RCC 7860 (cell line): ENCODE results near the gene DPEP2NB.
"Not testable (repeated sequence)": the region's sequence is repeated elsewhere in the genome, so short reads cannot be mapped to it uniquely, and the experiment has no call there.

Source experiments
- DNase-seq: peaks from one replicate; pipeline ENCODE4 v3.0.0-alpha.2; 2015; ENCODE audit warnings: low spot score
- FAIRE-seq: peaks from 2 replicates; lab custom pipeline; 2012; peaks lifted over from hg19 to GRCh38; lab: Jason Lieb, UNC

Gene DPEP2NB

DNA sequence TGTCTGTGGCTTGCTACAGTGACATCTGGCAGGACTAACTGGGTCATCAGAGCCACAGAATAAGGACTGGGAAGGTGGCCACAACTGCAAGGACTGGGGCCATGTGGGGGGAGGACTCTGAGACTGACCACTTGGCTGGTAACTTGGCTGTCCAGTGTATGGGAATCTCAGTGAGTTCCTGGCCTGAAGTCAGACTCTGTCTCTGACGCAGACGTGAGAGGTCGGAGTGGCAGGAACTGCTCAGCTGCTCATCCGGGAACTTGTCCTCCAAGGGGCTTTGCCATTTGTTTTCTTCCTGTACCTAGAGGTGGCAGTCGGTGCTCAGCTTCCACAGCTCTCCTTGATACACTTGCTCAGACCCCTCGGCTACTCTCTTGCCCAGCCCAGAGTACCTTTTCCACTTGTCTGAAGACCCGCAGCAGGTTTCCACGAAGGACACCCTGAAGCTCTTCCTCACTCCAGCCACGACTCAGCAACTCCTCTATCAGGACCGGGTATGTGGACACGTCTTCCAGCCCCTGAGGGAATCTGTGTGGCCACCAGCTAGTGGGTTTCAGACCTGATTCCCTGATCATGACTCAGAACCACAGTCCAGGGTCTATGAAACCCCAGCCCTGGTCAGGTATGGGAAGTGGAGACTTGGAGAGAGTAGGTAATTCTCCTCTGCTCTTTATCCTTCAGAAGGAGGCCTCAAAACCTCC, 28.1 kb downstream of the DPEP2NB start:
- no peak for FAIRE-seq
- DNase-seq, result no peak

DNA sequence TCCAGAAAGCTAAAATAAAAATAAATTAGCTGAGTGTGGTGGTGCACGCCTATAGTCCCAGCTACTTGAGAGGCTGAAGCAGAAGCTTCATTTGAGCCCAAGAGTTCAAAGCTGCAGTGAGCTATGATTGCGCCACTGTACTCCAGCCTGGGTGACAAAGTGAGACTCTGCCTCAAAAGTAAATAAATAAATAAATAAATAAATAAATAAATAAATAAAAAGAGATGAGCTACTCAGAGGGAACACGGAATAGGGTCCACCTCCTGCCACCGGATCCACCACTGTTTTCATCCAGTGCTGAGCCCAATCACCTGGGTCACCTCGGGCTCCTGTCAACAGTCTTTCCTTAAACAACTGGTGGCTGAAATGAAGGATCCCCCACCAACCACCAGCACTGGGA, 28.8 kb downstream of the DPEP2NB start:
- DNase-seq (no peak), FAIRE-seq (no peak)

DNA sequence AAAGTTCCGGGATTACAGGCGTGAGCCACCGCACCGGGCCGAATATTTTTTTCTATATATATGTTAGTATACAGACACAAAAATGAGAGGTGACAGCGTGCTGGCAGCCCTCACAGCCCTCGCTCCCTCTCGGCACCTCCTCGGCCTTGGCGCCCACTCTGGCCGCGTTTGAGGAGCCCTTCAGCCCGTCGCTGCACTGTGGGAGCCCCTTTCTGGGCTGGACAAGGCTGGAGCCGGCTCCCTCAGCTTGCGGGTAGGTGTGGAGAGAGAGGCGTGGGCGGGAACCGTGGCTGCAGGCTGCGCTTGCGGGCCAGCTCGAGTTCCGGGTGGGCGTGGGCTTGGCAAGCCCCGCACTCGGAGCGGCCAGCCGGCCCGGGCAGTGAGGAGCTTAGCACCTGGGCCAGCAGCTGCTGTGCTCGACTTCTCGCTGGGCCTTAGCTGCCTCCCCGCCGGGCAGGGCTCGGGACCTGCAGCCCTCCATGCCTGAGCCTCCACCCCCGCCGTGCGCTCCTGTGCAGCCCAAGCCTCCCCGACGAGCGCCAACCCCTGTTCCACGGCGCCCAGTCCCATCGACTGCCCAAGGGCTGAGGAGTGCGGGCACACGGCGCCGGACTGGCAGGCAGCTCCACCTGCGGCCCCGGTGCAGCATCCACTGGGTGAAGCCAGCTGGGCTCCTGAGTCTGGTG, 33.6 kb downstream of the DPEP2NB start:
- DNase-seq (no peak), FAIRE-seq (no peak)

DNA sequence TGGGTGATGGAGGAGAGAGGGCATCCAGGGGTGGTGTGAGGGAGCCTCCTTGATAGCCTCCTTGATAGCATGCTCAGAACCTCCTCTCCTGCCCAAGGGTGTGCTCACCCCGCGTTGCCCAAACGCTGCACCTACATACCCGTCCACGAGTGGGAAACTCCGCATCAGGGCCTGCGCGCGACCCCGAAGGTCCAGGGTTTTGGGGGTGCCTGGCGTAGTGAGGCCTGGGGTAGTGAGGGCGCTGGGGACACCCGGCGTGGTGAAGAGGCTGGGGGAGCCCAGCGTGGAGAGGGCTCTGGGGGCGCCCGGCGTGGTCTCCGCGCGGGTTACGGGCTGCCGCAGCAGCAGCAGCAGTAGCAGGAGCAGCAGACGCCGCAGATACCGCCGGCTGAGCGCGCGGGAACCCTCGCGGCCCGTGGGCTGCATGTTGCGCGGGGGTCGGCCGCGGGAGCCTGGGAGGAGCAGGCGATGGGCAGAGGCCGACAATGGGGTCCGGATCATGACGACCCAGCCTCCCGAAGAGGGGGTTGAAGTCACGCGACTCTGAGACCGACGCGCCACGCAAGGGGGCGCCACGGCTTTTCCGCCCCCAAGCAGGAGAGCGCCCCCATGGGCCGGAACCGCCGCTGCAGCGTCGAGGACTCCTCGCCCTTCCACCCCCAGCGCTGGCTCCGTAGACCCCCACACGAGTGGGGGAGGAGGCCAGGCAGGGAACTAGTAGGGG, 35.6 kb downstream of the DPEP2NB start, which contains the start of gene DPEP3:
Gene DPEP3, minus strand, starts transcription at position 545 of the 724 bp plus-strand sequence. Its CDS starts 119 bp downstream, at position 426.
- FAIRE-seq (no peak), DNase-seq (no peak)

DNA sequence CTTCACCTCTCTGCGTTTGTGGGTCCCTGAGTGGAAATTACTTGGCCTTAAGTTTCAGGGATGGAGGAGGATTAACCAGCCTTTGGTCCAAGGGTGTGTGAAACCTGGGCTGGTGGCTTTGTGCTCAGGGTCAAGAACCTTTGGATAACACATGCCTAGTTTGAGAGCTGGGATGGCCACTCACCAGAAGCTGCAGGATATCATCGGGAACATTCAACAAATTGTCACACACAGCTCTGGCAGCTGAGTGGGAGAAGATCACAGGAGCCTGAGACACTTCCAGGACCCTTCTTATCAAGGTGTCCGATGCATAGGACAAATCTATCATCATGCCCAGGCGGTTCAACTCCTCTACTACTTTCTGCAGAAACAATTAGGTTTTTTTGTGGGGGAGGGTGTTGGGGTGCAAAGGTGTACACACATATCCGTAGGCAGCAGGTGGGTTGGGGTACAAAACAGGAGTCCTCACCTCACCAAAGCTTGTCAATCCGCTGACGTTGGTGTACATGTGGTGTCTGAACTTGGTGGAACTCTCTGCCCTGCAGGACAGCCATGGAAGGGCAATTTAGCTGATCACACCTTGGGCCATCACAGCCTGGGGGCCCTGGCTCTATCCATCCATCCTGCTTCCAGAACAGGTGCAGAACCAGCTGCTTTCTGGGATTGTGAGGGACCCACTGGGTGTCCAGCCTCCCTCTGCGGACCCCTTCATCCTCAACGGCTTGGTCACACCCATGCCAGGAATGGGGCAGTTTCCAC, 38.1 kb downstream of the DPEP2NB start:
- no peak for DNase-seq
- no peak for FAIRE-seq

DNA sequence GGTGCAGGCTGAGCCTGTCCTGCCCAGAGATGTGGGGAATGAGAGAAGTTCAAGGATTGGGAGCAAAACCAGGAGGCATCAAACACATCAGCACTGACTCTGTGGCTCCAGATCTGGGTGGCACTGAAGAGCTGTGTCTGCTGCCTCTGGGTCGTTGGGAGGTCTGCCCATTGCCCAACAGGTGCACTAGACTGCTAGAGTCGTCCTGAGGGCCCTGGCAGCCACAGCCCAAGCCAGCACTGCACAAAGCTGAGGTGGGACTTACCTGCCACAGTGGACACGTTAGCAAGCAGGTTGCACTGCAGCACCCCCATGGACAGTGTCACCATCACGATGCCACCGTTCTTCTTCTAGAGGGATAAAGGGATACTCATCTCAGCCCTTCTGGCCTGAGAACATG, 38.7 kb downstream of the DPEP2NB start:
- FAIRE-seq, result no peak
- no peak for DNase-seq

DNA sequence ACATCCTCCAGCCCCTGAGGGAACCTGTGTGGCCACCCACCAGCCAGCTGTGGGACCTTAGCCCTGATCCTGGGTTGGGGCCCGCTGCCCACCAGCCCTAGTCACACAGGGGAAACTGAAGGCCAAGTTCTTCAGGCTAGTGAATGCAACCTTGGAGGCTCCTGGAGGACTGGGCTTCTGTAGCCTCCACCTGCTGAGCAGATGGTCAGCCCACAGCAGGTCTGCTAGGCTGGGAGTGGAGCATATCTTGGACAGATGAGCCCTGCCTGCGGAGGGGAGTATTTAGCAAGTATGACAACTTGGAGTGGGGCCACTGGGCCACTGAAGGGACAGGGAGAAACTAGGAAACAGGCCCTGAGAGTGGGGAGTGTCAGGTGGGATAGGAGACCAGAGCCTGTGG, 39.5 kb downstream of the DPEP2NB start:
- no peak for DNase-seq
- FAIRE-seq, result no peak

DNA sequence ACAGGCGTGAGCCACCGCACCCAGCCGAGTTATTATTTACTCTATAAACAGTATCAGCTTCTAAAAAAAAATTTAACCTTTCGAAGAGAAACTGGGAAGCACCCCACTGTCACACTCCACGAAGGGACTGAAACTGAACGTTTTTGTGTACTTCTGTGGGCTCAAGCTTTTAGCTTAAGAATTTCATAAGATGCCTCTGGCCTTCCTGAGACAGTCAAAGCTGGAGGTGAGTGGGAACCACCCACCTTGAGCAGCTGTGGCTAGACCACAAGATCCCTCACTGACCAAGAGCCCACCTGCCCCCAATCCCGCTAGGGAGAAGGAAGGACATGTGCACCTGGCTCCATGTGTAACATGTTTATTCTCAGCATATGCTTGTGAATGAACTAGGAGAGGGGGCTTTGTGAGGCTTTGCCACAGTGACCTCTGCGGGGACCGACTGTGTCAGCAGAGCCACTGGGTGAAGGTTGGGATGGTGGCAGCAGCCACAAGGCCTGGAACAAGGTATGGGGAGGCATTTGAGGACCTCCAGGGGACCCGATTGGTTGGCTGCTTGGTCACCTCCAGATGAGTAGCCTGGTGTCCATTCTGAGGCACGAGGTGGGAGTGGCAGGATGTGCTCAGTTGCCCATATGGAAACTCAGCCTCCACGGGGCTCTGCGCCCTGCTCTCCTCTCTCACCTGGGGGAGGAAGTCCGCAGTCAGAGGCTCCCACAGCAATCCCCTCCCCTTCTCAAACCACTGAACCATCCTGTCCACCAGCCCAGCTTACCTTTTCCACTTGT, 40.2 kb downstream of the DPEP2NB start:
- FAIRE-seq (no peak), DNase-seq (no peak)

DNA sequence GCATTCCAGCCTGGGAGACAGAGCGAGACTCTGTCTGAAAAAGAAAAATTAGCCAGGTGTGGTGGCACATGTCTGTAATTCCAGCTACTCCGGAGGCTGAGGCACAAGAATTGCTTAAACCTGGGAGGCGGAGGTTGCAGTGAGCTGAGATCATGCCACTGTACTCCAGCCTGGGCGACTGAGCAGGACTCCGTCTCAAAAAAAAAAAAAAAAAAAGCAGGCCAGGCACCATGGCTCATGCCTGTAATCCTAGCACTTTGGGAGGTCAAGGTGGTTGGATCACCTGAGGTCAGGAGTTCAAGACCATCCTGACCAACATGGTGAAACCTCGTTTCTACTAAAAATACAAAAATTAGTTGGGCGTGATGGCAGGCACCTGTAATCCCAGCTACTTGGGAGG, 43.4 kb downstream of the DPEP2NB start:
- FAIRE-seq, DNase-seq: not testable (repeated sequence)

DNA sequence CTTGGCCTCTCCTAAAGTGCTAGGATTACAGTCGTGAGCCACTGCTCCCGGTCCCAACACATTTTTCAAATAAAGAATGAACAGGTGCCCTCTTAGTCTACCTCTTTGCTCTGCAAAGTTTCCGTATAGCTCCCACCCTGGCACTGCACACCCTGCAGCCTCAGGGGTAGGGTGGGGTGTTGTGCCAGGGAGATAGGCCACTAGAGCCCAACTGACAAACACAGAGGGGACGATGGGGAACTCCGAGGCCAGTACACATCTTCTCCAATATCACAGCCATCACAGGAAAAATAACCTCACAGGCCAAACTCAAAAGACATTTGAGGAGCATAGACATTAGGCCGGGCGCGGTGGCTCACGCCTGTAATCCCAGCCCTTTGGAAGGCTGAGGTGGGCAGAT, 44.6 kb downstream of the DPEP2NB start:
- FAIRE-seq, result no peak
- no peak for DNase-seq

DNA sequence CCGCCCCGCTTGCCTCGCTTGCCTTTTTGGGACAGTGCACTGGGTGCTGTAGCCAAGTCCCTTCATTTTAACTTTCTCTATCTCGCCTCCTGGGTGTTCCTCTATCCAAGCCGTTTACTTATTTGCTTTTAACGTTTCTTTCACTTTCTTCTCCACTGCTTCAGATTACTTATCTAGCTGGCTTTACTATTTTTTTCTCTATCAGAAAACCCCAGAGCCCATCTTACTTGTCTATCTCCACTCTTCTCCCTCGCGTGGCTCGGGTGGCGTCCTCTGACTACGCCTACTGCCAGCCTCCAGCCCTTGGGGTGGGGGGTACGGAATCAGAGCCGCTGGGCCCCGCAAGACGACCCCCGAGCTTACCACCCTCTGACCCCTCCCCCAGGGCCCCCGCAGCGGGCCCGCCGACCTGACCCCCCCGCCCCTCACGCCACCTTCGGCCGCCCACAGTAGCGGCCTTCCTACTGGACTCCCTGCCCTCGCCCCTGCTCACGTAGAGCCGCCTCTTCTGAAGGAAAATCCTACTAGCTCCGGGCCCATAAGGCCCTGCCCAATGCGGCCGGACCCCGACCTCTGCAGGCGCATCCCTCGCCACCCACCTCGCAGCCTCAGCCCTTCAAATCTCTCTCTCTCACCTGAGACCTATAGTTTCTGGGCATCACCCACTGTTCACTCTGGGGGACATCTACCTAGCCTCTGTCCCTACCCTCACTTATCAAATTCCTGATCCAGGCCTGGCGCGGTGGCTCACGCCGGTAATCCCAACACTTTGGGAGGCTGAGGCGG, 46.3 kb downstream of the DPEP2NB start:
- FAIRE-seq, result no peak

DNA sequence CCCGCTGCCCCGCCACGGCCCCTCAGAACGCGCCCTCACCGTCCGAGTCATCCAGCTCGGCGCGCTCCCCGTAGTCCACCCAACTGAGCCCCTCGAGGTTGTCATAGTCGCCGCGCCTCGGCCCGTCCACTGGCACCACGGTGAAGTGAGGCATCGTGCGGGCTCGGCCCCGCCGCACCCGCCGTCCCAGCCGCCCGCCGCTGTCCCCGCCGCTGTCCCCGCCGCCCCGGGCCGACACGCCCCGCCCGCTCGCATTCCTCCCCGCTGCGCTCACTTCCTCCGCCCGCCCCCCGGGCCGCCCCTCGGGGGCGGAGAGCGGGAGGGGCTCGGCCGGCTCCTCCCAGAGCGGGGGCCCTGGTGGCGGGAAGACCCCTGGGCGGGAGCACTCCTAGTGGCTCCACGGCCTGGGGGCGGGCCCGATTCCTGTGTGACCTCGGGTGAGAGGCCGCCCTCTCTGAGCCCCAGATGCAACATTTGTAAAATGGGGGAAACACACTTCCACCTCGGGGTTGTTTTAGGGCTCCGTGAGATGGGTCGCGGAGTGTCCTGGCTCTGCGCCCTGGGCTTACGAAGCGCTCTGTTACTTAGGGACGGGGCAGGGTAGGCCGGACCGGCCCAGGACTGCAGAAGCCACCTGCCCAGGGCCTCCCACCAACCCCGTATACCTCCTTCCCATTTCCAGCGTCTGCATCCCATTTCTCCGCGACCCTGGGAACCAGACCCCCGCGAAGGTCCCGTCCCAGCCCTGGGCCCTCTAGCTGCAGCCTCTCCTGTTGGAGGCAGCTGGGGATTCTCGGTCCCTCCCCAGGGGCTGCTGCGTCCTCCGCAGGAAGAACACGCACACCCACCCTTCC, 47.1 kb downstream of the DPEP2NB start, which contains the start of gene SLC12A4:
Gene SLC12A4, minus strand, starts transcription at position 238 of the 854 bp plus-strand sequence. Its CDS starts 84 bp downstream, at position 154.
- DNase-seq (peak; percentile 46), FAIRE-seq (no peak)

More for the DNA sequence above, 46.3 kb downstream of the DPEP2NB start:
- DNase-seq, result no peak

DNA sequence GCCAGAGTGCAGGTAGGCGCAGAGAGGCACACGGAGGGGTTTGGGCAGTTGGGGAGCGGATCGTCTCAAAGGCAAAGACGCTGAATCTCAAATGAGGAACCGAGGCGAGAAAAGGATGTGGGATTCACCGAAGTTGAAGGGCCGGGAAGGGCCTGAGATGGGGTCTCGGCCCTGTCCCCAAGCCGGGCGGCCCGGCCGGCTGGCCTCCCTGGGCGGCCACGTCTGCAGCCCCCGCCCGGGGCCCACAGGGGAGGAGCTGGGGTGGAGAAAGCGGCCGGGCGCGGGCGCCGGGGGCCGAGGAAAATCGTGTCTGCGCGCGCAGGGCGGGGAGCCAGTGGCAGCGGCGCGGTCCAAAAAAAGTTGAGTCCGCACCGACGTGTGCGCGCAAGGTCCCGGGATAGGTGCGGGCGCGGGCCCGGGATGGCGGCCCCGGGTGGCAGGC, 47.7 kb downstream of the DPEP2NB start:
- FAIRE-seq, result no peak
- no peak for DNase-seq

DNA sequence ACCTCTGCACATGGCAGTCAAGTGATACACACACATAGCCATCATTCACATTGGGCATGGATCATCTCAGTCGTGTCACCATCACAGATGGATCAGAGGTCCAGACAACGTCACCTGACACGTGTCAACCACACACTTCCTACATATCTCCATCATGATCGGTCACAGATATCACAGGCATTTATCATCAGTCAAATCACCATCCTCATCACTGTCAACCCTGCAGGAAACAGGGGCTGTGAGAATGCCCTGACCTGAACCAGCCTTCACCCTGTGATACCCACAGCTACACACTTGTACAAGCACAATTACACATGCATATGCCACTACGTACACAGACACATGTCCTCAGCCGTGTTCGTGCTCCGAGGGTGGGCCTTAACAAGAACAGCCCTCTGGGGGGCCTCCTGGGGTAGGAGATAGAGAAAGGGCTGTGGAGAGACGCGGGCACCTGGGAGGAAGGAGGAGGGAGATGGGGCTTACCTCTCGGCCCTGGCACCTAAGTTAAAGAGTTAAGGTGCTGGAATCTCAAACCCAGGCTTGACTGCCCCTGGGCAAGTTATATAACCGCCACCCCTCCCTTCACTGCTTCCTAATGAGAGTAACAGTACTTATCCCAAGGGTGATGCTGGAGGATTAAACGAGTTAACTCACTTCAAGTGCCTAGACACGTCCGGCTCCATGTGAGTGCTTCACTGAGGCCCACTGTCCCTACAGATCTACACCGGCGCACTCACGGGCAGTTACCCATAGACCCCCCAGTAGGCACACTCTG, 48.3 kb downstream of the DPEP2NB start:
- no peak for FAIRE-seq
- DNase-seq, result peak; percentile 25

DNA sequence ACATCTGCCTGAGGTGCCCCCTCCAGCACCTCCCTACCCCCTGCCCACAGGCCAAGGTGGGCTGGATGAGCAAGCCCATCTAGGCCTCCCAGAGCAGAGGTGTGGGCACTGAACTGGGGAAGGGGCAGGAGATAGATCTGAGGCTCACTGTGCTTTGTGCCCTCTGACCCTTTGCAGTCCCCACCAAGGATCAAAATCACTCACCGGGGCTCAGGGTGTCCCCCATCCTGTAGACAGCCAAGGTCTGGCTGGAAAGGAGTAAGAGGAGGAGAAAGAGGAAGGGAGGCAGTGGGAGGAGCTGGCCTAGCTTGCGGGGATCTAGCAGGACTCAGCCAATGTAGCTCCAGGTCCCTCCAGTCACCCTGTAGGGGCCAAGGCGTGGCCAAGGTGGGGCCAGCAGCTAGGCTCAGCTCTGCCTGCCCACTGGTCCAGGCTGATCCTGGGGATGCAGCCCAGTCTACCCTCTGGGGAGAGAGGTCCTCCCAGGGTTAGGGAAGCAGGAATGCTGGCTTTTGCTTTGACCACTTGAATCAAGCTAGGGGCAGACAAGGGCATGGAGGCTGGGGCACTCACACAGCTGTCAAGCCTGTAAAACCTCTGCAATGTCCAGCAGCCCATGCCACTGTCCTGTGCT, 49.0 kb downstream of the DPEP2NB start:
- DNase-seq (no peak), FAIRE-seq (no peak)

DNA sequence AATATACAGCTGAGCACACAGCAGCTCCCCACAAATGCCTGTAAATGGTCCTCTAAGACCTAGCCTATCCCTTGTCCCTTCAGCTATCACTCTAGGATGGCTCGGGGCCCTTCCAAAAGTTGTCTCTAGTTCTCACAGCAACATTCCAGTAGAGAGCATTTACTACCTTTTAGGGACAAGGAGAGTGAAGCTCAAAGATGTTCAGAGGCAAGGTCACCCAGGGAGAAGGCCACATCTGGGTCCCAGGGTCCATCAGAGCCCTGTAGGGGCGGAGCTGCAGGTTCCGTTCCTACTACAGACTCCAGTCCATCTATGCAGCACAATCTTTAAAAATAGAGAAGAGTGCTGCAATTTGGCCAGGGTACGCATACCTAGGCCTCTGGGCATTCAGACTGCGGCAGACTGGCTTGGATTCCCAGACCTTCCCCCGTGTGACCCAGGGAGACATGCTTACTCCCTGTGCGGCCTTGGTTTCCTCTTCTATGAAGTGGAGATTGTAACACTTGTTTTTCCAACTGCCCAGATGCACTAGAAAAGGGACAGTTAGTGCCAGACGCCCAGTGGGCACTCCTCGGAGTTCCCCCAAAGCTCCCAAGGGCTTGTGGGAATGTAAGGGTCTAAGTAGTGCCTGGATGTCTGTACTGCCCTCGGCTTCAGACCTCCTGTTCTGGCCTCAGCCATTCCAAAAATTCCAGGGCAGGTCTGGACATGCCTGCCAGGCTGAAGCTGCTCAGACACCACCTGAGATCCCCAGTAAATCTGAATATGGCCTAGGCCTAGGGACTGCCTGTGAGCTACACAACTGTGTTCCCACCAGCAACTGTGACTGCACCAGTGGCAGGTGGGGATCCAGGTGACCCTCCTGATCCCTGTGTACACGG, 49.8 kb downstream of the DPEP2NB start:
- DNase-seq (no peak), FAIRE-seq (no peak)
